Measurements from ENCODE around the gene CD82.
"Not testable (repeated sequence)": the region's sequence is repeated elsewhere in the genome, so short reads cannot be mapped to it uniquely, and the experiment has no call there.

CD82 gene

DNA sequence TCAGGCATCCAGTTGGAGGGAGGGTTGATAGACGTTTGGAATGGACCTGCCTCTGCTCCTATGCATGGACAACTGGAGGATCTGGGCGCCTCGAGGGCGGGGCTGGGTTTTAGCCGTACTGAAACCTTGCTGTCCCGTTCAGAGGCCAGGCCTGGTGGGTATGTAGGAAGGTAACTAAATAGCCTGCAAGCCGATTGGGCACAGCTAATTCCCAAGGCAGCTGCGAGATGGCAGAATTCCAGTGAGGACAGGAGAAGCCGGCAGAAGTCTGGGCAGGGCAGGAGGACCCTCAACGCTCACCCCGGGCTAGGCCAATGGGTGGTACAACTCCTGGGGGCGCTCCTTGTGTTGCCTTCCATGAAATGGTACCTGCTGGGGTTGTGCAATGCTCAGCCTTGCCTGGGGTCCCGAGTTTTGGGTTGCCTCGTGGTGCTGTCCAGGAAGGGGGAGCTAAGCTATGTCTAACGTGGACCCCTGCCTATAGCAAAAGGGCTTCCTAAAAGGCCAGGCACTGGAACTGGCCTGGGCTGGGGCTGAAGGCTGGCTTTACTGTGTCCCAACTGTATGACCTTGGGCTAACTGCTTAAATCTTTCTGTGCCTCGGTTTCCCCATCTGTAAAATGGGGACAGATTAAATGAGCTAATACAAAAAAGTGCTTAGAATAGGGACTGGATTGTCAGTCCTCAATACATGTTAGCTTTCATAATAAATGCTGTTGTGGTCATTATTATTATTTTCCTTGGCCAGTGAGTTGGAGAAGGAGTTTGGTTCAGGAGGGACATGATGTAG is 30.1 kb upstream of the CD82 start:
- DNase-seq, result peak in 1 of 2 experiments; percentile 12

DNA sequence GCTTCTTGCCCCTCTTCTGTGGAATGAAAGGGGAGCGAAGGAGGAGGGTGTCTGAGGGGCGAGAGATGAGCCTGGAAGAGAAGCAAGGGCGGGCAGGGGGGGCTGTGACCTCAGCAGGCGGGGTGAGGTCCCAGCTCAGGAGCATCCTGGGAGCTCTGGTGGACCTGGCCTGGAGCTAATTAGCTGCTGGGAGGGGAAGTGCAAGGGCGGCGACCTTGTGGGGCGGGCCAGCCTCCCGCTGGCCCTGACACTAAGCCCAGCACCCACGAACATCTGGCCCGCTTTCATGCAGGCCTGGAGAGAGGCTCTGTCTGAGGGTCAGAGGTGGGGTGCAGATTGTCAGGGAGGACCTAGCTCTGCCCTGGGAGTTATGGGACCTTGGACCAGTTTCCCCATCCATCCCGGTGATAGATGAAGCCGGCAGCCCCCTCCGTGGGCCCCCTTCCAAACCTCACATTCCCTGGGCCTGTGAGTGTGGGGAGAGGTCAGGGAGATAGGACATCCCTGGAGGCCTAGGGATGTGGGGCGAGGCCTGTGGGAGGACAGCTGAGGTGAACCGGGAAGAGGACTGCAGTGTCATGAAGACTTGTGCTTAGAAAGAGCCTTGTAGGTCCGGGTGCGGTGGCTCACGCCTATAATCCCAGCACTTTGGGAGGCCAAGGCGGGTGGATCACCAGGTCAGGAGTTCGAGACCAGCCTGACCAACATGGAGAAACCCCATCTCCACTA is 28.5 kb upstream of the CD82 start:
- no peak for DNase-seq

DNA sequence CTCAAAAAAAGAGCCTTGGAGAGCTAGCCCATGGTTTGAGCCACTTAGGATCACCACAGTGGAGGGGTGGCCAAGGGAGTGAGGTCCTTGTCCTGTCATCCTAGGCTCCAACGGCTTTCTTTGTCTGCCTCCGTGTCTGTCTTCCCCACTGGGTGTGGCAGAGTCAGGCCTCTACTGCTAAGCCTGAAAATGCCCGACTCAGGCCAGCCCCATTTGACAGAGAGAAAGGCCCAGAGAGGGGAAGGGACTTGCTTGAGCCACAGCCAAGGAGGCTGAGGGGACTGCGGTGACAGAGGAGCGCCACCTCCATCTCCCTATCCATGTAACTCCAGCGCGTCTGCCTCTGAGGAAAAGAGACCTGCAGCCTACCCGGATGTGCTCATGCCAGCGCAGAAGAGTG is 27.8 kb upstream of the CD82 start:
- no peak for DNase-seq

DNA sequence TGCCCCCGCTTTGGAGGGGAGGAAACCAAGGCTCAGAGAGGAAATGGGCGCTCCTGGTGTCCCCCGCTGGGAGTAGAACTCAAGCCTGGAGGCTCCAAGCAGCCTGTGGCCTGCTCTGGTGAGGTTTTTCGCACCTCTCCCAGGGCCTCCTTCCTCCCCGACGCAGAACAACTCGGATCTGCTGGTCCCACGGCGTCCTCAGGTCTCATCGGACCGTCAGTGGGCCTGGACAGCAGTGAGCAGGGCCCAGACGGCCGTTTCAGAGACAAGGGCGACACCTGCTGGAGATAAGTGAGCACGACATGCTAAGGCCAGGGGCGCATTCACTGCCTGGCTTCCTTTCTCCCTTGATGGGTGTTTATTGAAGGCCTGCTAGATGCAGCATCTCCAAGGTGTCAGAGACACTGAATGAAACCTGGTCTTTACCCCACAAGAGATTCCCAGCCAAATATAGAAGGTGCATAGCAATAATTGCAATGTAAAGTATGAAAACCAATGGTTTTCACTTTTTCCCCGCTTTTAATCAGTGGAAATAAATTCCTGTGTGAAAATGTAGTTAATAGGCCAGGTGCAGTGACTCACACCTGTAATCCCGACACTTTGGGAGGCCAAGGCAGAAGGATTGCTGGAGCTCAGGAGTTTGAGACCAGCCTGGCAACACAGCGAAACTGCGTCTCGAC is 26.9 kb upstream of the CD82 start:
- DNase-seq, result peak; percentile 39 to 73

DNA sequence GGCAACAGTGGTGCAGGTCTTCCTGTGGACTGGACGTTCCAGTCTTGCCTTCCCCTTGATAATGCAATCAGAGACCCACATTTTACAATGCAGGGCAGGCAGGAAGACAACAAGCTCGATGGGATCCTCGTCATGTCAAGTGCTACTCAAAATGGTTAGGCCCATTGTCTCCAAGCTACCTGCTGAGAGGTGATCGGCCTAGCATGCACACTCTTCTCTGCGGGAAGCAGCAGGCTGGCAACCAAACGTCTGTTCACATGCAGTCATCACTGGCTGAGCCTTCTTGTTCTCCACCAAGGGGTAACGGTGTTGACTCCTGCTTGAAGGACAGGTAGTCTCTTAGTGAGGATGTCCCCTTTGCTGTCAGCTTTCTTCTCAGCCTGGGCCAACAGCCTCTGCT is 25.5 kb upstream of the CD82 start:
- DNase-seq, result peak in 1 of 2 experiments; percentile 17

DNA sequence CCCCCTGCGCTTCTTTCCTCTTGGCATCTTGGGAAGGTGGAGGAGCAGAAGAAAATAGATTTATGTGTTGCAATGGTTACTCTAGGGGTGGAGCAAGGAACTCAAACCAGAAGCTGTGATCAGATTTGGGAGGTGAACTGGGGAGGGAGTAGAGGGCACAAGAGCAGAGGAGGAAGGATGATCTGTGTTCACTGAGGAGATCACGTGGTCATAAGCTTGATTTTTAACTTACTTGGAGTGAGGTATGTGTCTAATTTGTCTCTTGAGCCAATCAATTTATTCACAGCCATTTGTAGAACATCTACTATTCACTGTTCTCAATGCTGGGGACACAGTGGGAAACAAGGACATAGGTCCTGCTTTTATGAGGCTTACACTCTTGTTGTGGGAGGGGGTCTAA is 24.8 kb upstream of the CD82 start:
- no peak for DNase-seq

DNA sequence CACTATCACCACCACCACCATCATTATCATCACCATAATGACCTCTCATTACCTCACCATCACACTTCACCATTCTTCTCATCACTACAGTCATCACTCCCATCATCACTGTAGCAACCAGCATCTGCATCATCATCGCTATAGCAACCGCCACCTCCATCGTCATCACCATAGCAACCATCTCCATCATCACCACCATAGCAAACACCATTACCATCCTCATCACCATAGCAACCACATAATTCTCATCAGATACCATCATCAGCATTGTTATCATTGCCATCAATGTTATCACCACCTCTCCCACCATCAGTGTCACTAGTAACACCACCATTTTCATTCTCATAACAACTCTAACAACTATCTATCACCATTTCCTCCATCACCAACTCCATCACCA is 23.1 kb upstream of the CD82 start:
- DNase-seq, result no peak

DNA sequence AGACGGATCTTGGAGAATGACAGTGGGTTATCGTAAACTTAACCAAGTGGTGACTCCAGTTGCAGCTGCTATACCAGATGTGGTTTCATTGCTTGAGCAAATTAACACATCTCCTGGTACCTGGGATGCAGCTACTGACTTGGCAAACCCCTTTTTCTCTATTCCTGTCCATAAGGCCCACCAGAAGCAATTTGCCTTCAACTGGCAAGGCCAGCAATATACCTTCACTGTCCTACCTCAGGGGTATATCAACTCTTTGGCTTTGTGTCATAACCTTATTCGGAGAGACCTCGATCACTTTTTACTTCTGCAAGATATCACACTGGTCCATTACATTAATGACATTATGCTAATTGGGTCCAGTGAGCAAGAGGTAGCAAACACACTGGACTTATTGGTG is 18.5 kb upstream of the CD82 start:
- not testable (repeated sequence) for DNase-seq

DNA sequence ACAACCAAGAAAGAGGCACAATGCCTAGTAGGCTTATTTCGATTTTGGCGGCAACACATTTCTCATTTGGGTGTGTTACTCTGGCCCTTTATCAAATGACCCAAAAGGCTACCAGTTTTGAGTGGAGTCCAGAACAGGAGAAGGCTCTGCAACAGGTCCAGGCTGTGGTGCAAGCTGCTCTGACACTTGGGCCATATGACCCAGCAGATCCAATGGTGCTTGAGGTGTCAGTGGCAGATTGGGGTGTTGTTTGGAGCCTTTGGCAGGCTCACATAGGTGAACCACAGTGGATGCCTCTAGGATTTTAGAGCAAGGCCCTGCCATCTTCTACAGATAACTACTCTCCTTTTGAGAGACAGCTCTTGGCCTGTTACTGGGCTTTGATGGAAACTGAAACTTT is 17.9 kb upstream of the CD82 start:
- DNase-seq, result not testable (repeated sequence)

DNA sequence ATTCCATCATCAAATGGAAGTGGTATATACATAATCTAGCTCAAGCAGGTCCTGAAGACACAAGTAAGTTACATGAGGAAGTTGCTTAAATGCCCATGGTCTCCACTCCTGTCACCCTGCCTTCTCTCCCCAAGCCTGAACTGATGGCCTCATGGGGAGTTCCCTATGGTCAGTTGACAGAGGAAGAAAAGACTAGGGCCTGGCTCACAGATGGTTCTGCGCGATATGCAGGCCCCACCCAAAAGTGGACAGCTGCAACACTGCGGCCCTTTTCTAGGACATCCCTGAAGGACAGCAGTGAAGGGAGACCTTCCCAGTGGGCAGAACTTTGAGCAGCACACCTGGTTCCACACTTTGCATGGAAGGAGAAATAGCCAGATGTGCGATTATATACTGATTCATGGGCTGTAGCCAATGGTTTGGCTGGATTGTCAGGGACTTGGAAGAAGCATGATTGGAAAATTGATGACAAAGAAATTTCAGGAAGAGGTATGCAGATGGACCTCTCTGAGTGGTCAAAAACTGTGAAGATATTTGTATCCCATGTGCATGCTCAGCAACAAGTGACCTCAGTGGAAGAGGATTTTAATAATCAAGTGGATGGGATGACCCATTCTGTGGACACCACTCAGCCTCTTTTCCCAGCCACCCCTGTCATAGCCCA is 17.3 kb upstream of the CD82 start:
- DNase-seq, result no peak

DNA sequence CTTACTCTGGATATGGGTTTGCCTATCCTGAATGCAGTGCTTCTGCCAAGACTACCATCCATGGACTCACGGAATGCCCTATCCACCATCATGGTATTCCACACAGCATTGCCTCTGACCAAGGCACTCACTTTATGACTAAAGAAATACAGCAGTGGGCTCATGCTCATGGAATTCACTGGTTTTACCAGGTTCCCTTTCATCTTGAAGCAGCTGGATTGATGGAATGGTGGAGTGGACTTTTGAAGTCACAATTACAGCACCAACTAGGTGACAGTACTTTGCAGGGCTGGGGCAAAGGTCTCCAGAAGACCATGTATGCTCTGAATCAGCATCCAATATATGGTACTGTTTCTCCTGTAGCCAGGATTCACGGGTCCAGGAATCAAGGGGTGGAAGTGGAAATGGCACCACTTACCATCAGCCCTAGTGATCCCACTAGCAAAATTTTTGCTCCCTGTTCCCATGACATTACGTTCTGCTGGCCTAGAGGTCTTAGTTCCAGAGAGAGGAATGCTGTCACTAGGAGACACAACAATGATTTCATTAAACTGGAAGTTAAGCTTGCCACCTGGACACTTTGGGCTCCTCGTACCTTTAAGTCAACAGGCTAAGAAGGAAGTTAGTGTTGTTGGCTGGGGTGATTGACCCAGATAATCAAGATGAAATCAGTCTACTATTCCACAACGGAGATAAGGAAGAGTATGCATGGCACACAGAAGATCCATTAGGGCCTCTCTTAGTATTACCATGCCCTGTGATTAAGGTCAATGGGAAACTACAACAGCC is 16.3 kb upstream of the CD82 start:
- not testable (repeated sequence) for DNase-seq

DNA sequence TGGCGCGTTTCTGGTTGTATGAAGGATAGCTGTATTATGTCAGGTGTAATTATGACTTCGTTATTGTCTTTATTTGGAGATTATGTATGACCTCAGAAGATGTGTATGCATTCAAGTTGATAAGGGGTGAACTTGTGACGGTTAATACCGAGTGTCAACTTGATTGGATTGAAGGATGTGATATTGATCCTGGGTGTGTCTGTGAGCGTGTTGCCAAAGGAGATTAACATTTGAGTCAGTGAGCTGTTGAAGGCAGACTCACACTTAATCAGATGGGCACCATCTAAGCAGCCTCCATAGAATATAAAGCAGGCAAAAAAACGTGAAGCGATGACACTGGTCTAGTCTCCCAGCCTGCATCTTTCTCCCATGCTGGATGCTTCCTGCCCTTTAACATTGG is 15.3 kb upstream of the CD82 start:
- no peak for DNase-seq

DNA sequence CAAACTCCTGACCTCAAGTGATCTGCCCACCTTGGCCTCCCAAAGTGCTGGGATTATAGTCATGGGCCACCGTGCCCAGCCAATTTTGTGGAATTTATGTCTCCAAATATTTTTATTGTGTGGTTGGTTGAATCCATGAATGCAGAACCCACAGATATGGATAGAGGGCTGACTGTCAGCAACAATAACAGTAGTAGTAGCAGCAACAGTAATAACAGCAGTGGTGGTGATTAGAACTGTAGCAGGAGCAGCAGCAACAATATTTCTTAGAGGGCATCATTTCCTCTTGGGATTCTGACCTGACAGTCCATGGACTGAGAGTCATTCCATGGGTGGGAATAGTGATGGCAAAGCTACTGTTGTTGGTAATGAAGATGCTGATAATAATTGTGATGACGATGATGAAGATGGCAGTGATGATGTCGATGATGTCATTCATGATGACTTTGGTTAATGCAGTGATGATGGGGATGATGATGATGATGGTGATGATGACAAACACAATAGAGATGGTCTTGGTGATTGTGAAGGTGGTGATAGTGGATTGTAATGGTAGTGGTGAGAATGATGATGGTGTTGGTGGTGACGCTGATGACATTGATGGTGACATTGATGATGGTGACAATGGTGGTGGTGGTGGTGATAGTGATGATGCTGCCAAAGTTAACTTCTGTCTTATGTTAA is 13.9 kb upstream of the CD82 start:
- no peak for DNase-seq

DNA sequence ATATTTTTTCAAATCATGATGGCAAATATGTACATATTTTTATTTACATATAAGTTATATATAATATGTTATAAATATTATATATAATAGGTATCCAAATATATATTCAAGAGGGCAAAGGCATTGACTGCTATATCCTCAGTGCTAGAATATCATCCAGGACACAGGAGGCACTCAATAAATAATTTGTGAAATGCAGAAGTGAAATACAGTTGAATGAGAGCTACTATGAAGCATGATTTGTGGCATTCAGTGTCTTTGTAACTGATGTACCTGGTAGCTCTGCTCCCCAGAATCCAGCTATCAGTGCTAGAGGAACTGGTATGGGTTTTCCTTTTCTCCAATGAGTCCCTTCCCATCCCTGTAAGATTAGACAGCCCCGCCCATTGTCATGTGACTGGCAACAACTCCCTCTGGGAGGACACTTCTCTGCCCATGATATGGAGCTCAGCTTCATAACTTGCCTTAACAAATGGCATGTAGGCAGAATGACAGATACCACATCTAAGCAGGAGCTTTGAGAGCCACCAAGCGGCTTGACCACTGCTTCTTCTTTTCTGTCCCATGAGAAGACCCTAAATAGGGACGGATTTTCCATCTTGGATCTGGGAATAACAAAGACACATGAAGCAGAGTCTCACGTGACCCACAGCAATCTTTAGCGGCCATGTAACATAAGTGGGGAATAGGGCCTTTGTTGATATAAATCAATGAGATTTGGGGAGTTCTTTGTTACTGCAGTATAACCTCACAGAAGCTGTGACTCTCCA is 10.2 kb upstream of the CD82 start:
- DNase-seq, result no peak

DNA sequence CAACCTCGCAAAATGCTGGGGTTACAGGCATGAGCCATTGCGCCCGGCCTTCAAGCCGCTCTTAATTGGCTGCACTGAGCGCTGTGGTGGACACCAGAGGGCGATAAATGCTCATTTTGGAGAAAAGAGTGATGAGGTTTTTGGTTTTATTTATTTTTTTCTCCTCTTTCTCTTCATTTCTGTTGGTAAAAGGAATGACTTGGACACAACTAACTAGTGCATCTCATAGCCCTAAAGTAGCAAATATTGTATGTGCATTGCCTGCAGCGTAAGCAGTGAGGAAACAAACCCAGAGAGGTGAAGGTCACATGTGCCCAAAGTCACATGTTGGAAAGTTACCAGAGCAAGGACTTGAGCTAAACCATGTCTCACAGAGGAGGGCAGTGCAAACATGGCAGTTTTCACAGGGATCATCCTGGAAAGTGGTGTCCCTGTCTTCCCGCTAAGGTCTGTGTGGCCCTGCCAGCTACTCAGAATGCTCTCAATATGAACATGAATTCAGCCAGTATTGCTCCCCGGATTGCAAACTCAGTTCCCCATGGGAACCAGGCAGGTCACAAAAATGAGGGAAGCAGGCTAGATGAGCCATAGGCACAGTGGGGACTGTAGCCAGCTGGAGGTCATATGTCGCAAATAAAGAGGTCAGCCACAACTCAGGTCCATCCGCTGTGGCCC is 8.6 kb upstream of the CD82 start:
- DNase-seq, result peak; percentile 48 to 61

DNA sequence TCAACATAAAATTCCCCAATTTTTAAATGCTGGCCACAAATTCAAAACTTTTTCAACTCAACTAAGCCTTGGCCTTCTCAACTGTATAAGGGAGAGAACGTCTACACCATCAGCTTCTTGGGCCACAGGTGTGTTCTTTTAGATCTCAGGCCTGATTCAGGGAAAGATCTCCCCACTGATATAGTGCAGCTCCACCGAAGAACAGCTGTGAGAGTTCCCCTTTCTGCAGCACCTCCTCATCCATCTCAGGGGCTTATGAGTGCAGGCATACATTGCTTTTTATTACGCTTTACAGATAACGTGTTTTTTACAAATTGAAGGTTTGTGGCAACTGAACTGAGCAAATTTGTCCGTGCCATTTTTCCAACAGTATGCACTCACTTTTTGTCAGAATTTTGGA is 8.0 kb upstream of the CD82 start:
- DNase-seq, result no peak

DNA sequence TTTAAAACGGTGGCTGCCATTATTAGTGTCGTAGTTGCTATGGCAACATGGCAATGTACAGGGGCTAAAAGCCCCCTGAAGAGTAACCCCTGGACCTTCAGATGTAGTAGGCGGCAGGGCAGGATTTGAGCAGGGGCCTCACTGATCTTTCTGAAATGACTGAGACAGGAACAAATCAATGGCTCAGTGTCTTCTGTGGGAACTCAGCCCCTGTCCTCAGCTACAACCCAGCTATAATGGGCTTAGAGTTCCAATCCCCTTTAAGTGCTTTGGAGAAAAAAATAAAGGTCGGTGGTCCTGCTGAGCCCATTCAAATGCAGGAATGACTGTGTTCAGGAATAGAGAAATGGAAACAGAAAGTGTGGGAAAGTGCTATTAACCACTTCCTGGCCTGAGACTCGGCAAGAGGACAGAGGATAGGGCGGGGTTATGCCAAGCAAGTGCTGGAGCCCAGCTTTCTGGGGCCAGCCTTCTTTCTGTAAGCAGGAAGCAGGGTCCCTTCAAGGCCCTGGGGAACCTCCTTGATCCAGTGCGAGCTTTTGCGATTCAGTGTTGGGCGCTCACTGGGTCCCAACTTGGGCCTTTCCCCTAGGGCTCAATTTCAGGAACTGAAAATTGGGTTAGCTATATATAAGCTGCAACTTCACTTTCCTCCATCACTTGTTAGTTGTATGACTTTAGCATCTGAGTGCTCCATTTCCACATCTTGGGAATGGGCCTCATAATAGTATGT is 6.1 kb upstream of the CD82 start:
- no peak for DNase-seq

DNA sequence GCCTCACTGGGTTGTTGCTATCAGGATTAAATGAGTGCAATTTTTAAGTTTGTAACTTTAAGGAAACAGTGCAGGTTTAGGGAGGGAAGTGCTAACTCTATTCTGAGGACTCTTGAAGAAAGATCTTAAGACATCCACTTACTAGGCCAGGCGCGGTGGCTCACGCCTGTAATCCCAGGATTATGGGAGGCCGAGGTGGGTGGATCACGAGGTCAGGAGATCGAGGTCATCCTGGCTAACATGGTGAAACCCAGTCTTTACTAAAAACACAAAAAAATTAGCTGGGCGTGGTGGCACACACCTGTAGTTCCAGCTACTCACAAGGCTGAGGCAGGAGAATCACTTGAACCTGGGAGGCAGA is 5.5 kb upstream of the CD82 start:
- not testable (repeated sequence) for DNase-seq

DNA sequence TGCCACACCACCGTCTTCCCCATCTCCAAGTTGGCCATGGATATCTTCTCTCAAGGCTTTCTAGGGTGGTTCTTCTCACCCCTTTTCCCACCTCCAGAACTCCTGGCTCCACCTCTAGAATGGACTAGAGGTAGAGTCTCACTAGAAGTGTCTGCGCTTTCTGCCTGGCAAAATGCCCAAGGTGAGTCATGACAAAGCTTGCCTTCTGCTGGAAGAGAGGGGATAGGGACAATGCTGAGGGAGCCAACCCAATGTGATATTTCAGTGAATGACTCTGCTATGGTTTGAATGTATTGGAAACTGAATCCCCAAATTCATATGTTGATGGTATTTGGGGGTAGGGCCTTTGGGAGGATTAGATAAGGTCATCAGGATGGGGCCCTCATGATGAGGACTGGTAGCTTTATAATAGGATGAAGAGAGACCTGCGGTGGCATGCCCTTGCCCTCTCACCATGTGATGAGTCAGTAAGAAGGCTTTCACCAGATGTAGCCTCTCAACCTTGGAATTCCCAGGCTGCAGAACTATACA is 4.1 kb upstream of the CD82 start:
- no peak for DNase-seq

All from NCI-H524 (cell line).